Right cardiac atrium (tissue), 5 donors: Measurements from ENCODE around the gene MACROD1. TPM values are rescaled to one million over a fixed set of nuclear protein-coding genes. Genes with fewer than 3 reads are reported as not detected.

Experiments
- ATAC-seq, 2 donors: fragments of 200-7000 bp; cut with Tn5 transposase; one replicate each; pipeline versions ENCODE4 v1.8.0 to v1.9.1; 2020; ENCODE audit warnings: moderate library complexity in 2 of 2, mild to moderate bottlenecking in 1 of 2
- DNase-seq, 3 donors: peaks; one replicate each; pipeline ENCODE4 v3.0.0-alpha.2; 2020
- H3K27ac ChIP-seq: one replicate; pipeline ENCODE4 v1.5.1; 2013; ENCODE audit warnings: mild to moderate bottlenecking, low read length, control low read depth, moderate library complexity
- H3K27me3 ChIP-seq: one replicate; pipeline ENCODE4 v1.6.1; 2013; ENCODE audit not compliant: control insufficient read depth, insufficient read depth
- H3K4me1 ChIP-seq: one replicate; pipeline ENCODE4 v1.6.1; 2013; ENCODE audit warnings: low read length; ENCODE audit not compliant: control insufficient read depth, insufficient read depth
- H3K4me3 ChIP-seq: one replicate; pipeline ENCODE4 v1.5.1; 2013; ENCODE audit warnings: low read length, control low read depth
- H3K9me3 ChIP-seq: one replicate; pipeline ENCODE4 v1.6.1; 2013; ENCODE audit warnings: low read length; ENCODE audit not compliant: control insufficient read depth
- WGBS: extraction: QIAGEN DNeasy Blood & Tissue Kit; methylation state at CpG from one replicate; pipeline ENCODE4 v1.1.7; 2013; 5-methylcytosine and 5-hydroxymethylcytosine counted together
- intact Hi-C, 4 donors: fragments of 100-400 bp; cut with DNase I; formaldehyde crosslinking; loops; one replicate each; pipeline versions ENCODE4 v1.11.0 to v1.14.0; 2022 to 2023
- polyA plus RNA-seq: library from polyadenylated mRNA; stranded (reverse); fragments of 200-250 nt; gene quantifications from one replicate; pipeline ENCODE4 v1.2.3, GENCODE V29; 2013
- total RNA-seq, 4 donors: library from RNA; stranded (reverse); fragmentation: NEBNext Ultra II Directional; extraction: Animal tissue kit (Norgen Biotek cat#: 25700); gene quantifications; one replicate each; pipeline ENCODE4 v1.2.1, GENCODE V29; 2021
- donor health status: healthy with polysubstance abuse.
- donor health status: DM: no; HTN: yes; CAD: no.
- donor health status: DM: no; HTN: no; CAD: no.
- donor health status: DM: no; HTN: yes; CAD: no; lungs with severe emphysema.
- donor health status: DM: yes; HTN: yes; CAD: no.

Gene MACROD1
- total and polyA plus RNA-seq, 5 donors, result 40.4 to 63.8 (median 60.2) TPM

DNA sequence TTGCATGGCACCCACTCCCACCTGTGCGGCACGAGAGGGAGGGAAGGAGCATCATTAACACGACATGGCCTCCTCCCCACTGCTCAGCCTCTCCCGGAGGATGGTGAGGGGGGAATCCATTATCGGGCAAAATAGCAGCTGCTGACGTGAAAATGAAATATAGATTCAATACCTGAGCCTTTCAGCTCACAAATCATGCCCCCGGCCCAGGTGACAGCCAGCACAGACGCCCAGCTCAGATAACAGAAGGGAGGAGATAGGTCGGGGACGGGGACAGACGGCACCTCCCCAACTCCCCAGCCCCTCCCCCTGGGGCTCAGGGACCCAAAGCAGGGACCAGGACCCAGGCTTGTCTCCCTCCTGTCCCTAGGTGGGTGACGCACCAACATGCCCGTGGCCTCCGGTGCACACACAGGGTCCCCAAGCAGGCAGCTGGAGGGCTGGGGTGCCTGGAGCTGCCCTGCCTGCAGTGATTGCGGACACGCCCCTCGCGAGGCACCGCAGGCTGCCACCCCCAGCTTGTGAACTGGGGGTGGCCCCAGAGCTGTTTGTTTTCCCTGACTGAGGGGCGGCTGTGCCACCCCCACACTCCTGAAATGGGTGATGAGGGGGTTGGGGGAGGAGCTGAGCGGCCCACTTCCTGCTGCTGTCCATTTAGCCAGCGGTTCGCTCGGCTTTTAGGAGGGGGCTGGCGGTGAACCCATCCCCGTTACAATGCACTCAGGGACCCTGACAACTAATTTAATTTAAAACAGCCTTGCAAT, 98.5 kb downstream of the MACROD1 start:
- intact Hi-C loops, result no loop called here
- 57% methylated on average over 26 of the region's 26 CpGs for WGBS
- ATAC-seq, result no peak

DNA sequence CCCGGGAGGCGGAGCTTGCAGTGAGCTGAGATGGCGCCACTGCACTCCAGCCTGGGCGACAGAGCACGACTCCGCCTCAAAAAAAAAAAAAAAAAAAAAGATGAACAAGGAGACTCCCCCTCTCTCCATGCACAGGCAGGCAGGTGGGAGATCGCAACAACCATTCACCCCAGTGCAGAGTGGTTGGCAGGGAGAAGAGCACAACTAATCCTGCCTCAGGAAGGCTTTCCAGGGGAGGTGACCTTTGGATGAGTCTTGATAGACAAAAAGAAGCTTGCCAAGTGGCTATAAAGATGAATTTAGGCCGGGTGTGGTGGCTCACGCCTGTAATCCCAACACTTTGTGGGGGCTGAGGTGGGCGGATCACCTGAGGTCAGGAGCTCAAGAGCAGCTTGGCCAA, 100.2 kb downstream of the MACROD1 start:
- Histone ChIP-seq H3K9me3 (no peaks in the 10 kb centered on the region), H3K27me3 (no peaks in the 10 kb centered on the region), H3K4me1 (peaks cover 2% of the 10 kb centered on the region), H3K27ac (no peak overlapping the region), H3K4me3 (no peak overlapping the region)
- intact Hi-C loops, result no loop called here
- ATAC-seq, result no peak
- DNase-seq, result no peak
- WGBS, result 96% methylated on average over 10 of the region's 10 CpGs

More for the DNA sequence above, 98.5 kb downstream of the MACROD1 start:
- Histone ChIP-seq H3K27ac (no peak overlapping the region), H3K4me1 (peaks cover 2% of the 10 kb centered on the region), H3K27me3 (no peaks in the 10 kb centered on the region), H3K9me3 (no peaks in the 10 kb centered on the region), H3K4me3 (no peak overlapping the region)
- no peak for DNase-seq

GRCh38 chr11:64065141-64065465, 100.8 kb downstream of the MACROD1 start:
- 96% methylated on average over 11 of the region's 11 CpGs for WGBS
- H3K27ac ChIP-seq, result no peak overlapping the region
- H3K9me3 ChIP-seq, result no peaks in the 10 kb centered on the region
- H3K4me1 ChIP-seq, result peaks cover 2% of the 10 kb centered on the region
- ATAC-seq (no peak), DNase-seq (no peak)
- intact Hi-C loops, result no loop called here
- no peaks in the 10 kb centered on the region for H3K27me3 ChIP-seq
- H3K4me3 ChIP-seq, result no peak overlapping the region

- WGBS, result 87% methylated on average over 17 of the region's 17 CpGs
- ATAC-seq, result no peak
- H3K27me3 ChIP-seq, result no peaks in the 10 kb centered on the region
- intact Hi-C loops, result no loop called here
- no peak overlapping the region for H3K27ac ChIP-seq
- no peak overlapping the region for H3K4me3 ChIP-seq
- H3K9me3 ChIP-seq, result no peaks in the 10 kb centered on the region
- peaks cover 2% of the 10 kb centered on the region for H3K4me1 ChIP-seq
- DNase-seq, result no peak
Observed at GRCh38 chr11:64064374-64065140, 101.4 kb downstream of the MACROD1 start.

DNA sequence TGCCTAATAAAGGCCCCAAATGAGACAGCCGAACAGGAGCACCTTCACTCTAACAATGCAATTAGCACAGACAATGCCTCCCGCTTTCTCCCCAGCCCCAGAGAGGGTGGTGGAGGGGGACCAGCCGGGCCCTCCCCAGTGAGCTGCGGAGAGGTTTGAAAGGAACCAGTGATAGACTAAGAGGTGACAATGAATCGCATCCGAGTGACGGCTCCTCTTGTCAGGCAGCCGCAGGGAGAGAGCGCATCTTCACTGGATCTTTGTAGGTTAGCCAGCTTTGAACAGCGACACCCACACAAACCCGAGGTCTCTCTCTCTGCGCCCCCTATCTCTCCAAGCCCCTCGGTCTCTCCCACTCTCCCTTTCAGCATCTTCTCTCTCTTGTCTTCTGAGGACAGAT, 102.1 kb downstream of the MACROD1 start:
- no peaks in the 10 kb centered on the region for H3K9me3 ChIP-seq
- peaks cover 2% of the 10 kb centered on the region for H3K4me1 ChIP-seq
- intact Hi-C loops, result no loop called here
- DNase-seq, result no peak
- H3K27ac ChIP-seq, result no peak overlapping the region
- no peak for ATAC-seq
- no peaks in the 10 kb centered on the region for H3K27me3 ChIP-seq
- no peak overlapping the region for H3K4me3 ChIP-seq
- 88% methylated on average over 13 of the region's 13 CpGs for WGBS

DNA sequence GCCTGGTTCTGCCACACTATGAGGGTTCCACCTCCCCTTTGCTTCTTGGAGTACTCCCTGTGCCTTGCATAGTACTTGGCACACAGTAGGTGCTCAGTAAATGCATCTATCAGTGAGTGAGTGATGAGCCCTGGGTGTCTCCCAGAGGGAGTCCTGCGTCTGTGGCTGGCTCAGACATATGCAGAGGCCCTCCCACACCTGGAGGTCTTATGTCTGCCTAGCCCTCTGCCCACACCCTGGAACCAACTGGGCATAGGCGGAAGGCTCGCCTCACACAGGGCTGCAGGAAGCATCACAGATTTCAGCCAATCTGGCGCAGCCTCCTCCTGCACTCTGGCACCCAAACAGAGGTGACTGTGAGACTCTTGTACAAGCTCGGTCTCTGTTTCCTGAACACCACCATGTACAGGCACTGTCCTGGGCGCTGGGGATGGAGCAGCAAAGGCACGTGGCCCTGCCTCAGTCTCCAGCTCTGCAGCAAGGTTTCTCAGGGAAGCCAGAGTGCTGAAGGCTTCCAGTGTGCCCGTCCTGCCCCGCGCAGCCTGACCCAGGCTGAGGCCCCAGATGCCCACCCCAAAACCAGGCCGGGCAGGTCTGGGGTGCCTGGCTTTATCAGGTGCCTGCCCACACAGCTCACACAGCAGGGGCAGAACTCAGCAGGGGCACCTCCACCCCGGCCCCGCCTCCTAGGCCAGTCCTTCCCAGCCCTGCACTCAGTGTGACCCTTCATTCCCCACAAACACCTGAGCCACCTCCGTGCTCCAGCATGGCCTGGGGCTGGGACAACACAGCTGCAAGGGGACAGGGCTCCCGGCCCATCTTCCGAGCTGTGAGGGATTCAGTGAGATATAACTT, 103.5 kb downstream of the MACROD1 start:
- ATAC-seq (no peak), DNase-seq (no peak)
- Histone ChIP-seq H3K4me3 (no peak overlapping the region), H3K27me3 (no peaks in the 10 kb centered on the region), H3K4me1 (peaks cover 2% of the 10 kb centered on the region), H3K9me3 (no peaks in the 10 kb centered on the region), H3K27ac (no peak overlapping the region)
- 91% methylated on average over 16 of the region's 16 CpGs for WGBS
- intact Hi-C loops, result no loop called here

- intact Hi-C loops, result no loop called here
- Histone ChIP-seq H3K27ac (no peak overlapping the region), H3K4me3 (peak overlapping the region; percentile 51), H3K4me1 (peaks cover 2% of the 10 kb centered on the region), H3K9me3 (no peaks in the 10 kb centered on the region), H3K27me3 (no peaks in the 10 kb centered on the region)
- peak; percentile 76 to 89 (median 85) for DNase-seq
- ATAC-seq, result peak; percentile 10 to 43
- WGBS, result 4% methylated on average over 42 of the region's 42 CpGs
Observed at GRCh38 chr11:64060861-64061444, 105.0 kb downstream of the MACROD1 start.

GRCh38 chr11:64060263-64060860, 105.6 kb downstream of the MACROD1 start:
- intact Hi-C loops, result no loop called here
- WGBS, result 26% methylated on average over 35 of the region's 35 CpGs
- H3K27ac ChIP-seq, result no peak overlapping the region
- no peaks in the 10 kb centered on the region for H3K9me3 ChIP-seq
- peaks cover 5% of the 10 kb centered on the region for H3K4me1 ChIP-seq
- no peaks in the 10 kb centered on the region for H3K27me3 ChIP-seq
- no peak for ATAC-seq
- no peak for DNase-seq
- H3K4me3 ChIP-seq, result peak overlapping the region; percentile 51

DNA sequence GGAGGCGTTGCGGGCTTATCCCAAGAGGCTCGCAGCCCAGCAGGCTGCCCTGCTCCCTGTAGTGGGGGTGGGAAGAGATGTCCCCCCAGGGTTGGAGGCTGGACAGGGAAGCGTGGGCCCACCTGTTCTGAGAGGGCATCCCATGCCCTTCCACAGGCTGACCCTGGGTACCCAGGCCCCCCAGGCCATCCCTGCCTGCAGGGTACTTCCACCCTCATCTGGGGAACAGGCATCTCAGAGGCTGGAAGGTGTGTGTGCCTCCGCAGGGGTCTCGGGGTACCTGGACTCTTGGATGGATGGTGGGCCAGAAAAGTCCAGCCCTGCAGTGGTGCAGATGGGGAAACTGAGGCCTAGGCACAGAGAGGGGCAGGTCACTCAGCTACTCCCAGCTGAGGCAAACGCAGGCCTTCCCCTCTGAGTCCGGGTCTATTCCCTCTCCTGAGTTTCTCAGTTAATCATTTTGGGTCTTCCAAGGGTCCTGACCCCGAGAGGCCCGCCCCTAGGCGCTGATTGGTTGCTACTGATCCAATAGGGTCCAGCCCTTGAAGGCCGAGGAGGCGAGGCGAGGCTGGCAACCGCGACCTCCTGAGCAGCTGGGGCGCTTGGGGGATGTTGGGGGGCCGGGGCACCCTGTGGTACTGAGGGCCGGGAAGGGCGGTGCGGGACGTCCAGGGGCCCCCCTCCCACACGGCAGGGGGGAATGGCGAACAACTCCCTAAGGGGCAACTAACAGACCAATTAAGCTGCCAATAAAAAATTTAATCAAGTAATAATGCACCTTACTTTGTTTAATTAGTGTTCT, 106.4 kb downstream of the MACROD1 start:
- H3K27ac ChIP-seq, result no peak overlapping the region
- intact Hi-C loops, result no loop called here
- H3K9me3 ChIP-seq, result no peaks in the 10 kb centered on the region
- H3K27me3 ChIP-seq, result no peaks in the 10 kb centered on the region
- DNase-seq, result no peak
- no peak for ATAC-seq
- H3K4me3 ChIP-seq, result no peak overlapping the region
- H3K4me1 ChIP-seq, result peaks cover 5% of the 10 kb centered on the region
- 73% methylated on average over 24 of the region's 24 CpGs for WGBS

- Histone ChIP-seq H3K4me3 (no peak overlapping the region), H3K9me3 (no peaks in the 10 kb centered on the region), H3K27me3 (no peaks in the 10 kb centered on the region), H3K27ac (peak overlapping the region; percentile 10), H3K4me1 (peaks cover 5% of the 10 kb centered on the region)
- intact Hi-C loops, result no loop called here
- DNase-seq (peak; percentile 68 to 89 (median 77)), ATAC-seq (peak; percentile 72 to 82)
- WGBS, result 58% methylated on average over 17 of the region's 17 CpGs
Observed at GRCh38 chr11:64058494-64058893, 107.4 kb downstream of the MACROD1 start.
